Measurements from ENCODE around the gene DCDC2C.

DNA sequence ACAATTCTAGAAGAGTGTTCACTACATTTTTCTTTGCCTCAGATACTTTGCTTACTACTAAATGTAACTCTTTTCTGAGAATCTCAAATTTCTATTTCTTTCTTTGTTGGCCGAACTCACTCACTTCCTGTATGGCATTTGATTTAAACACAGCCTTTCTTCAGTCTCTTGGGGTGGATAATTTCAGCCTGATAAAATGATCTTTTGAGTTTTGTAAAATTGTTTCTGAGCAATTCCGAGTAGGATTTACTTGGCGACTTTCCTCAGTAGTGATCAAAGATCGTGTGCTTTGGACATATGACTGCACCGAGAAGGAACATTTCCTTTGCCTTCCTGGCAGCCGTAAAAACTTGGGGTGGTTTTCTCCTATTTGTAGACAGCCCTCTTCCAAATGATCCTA lies 127.4 kb downstream of the DCDC2C start:
- TF ChIP-seq EZH2 (IDR thresholded peaks at IDR 0.05; ENCODE audit: low read depth, unreplicated experiment) (no peak), REST (IDR thresholded peaks at IDR 0.05; ENCODE audit: unreplicated experiment) (no peak), NANOG (IDR thresholded peaks at IDR 0.05; ENCODE audit: borderline replicate concordance) (no peak), ETS1 (IDR thresholded peaks at IDR 0.05) (no peak), CREB1 (CRISPR knock-in tag; IDR thresholded peaks at IDR 0.05; ENCODE audit: low read depth) (no peak), POLR2AphosphoS5 (IDR thresholded peaks at IDR 0.05; ENCODE audit: low read depth) (no peak), ZNF331 (CRISPR knock-in tag; IDR thresholded peaks at IDR 0.05; ENCODE audit: low read depth) (no peak)
- TF ChIP-seq, protein P1, sequence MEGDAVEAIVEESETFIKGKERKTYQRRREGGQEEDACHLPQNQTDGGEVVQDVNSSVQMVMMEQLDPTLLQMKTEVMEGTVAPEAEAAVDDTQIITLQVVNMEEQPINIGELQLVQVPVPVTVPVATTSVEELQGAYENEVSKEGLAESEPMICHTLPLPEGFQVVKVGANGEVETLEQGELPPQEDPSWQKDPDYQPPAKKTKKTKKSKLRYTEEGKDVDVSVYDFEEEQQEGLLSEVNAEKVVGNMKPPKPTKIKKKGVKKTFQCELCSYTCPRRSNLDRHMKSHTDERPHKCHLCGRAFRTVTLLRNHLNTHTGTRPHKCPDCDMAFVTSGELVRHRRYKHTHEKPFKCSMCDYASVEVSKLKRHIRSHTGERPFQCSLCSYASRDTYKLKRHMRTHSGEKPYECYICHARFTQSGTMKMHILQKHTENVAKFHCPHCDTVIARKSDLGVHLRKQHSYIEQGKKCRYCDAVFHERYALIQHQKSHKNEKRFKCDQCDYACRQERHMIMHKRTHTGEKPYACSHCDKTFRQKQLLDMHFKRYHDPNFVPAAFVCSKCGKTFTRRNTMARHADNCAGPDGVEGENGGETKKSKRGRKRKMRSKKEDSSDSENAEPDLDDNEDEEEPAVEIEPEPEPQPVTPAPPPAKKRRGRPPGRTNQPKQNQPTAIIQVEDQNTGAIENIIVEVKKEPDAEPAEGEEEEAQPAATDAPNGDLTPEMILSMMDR (conservative IDR thresholded peaks at IDR 0.05; ENCODE audit: low read depth in 2 of 2), result no peak

All from GM23338 (cell line).